GM12891 (cell line): ENCODE data around the gene ZNF649.
"Not testable (repeated sequence)": the region's sequence is repeated elsewhere in the genome, so short reads cannot be mapped to it uniquely, and the experiment has no call there.

ENCODE experiments used
- POLR2A ChIP-seq: IDR thresholded peaks from 2 replicates; pipeline ENCODE4 v1.6.1; 2011; ENCODE audit warnings: low read depth, low read length, control low read depth
- SPI1 ChIP-seq: IDR thresholded peaks from 2 replicates; pipeline ENCODE4 v1.6.1; 2011; ENCODE audit warnings: low read depth, low read length, control low read depth

GRCh38 chr19:51905639-51906038, 822 bp upstream of the ZNF649 start:
- not testable (repeated sequence) for TF ChIP-seq POLR2A, SPI1
